ENCODE measurements around the gene DNAAF8.

DNA sequence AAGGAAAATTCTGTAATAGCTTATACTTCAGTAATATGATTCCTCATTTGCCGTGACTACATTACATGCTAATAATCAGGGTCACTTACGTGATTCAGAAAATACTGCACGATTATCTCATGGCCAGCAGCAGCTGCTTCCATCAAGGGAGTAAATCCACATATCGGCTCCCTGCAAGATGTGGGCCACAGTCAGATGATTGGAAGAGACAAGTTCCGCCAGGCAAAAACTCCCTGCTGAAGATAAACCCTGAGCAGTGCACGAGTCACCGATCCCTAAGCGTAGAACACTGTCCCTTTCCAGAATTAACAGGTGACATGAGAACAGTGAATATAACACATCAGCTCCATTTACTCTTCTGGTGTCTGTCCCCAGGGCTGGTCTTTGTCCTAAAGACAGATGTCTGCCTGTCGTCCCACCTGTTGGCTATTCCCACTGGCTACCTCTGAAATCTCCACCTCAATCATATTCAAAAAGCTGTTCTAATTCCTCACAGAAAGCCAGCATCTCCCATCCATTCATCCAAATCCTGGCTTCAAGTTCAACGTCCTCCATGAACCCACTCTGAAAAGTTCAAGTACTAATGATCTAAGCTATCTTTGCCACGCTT lies 9.6 kb upstream of the DNAAF8 start:
- TF ChIP-seq, protein P1, sequence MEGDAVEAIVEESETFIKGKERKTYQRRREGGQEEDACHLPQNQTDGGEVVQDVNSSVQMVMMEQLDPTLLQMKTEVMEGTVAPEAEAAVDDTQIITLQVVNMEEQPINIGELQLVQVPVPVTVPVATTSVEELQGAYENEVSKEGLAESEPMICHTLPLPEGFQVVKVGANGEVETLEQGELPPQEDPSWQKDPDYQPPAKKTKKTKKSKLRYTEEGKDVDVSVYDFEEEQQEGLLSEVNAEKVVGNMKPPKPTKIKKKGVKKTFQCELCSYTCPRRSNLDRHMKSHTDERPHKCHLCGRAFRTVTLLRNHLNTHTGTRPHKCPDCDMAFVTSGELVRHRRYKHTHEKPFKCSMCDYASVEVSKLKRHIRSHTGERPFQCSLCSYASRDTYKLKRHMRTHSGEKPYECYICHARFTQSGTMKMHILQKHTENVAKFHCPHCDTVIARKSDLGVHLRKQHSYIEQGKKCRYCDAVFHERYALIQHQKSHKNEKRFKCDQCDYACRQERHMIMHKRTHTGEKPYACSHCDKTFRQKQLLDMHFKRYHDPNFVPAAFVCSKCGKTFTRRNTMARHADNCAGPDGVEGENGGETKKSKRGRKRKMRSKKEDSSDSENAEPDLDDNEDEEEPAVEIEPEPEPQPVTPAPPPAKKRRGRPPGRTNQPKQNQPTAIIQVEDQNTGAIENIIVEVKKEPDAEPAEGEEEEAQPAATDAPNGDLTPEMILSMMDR (IDR thresholded peaks at IDR 0.05): no peak
- no peak for TF ChIP-seq TCF12 (IDR thresholded peaks at IDR 0.05)
- TF ChIP-seq, protein P2, sequence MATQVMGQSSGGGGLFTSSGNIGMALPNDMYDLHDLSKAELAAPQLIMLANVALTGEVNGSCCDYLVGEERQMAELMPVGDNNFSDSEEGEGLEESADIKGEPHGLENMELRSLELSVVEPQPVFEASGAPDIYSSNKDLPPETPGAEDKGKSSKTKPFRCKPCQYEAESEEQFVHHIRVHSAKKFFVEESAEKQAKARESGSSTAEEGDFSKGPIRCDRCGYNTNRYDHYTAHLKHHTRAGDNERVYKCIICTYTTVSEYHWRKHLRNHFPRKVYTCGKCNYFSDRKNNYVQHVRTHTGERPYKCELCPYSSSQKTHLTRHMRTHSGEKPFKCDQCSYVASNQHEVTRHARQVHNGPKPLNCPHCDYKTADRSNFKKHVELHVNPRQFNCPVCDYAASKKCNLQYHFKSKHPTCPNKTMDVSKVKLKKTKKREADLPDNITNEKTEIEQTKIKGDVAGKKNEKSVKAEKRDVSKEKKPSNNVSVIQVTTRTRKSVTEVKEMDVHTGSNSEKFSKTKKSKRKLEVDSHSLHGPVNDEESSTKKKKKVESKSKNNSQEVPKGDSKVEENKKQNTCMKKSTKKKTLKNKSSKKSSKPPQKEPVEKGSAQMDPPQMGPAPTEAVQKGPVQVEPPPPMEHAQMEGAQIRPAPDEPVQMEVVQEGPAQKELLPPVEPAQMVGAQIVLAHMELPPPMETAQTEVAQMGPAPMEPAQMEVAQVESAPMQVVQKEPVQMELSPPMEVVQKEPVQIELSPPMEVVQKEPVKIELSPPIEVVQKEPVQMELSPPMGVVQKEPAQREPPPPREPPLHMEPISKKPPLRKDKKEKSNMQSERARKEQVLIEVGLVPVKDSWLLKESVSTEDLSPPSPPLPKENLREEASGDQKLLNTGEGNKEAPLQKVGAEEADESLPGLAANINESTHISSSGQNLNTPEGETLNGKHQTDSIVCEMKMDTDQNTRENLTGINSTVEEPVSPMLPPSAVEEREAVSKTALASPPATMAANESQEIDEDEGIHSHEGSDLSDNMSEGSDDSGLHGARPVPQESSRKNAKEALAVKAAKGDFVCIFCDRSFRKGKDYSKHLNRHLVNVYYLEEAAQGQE (IDR thresholded peaks at IDR 0.05; ENCODE audit: low read depth, low read length): no peak
- TF ChIP-seq MEF2A (IDR thresholded peaks at IDR 0.05; ENCODE audit: borderline replicate concordance, low read depth): no peak
- TF ChIP-seq SIN3A (IDR thresholded peaks at IDR 0.05; ENCODE audit: borderline replicate concordance, low read depth, low read length): no peak
- no peak for TF ChIP-seq GABPA (IDR thresholded peaks at IDR 0.05; ENCODE audit: low read depth)
- no peak for TF ChIP-seq EP300 (IDR thresholded peaks at IDR 0.05; ENCODE audit: borderline replicate concordance in 1 of 2, low read depth in 1 of 2, low read length in 1 of 2)
- no peak for TF ChIP-seq POLR2AphosphoS5 (IDR thresholded peaks at IDR 0.05; ENCODE audit: low read depth, low read length)
- no peak for TF ChIP-seq EZH2phosphoT487 (IDR thresholded peaks at IDR 0.05; ENCODE audit: borderline replicate concordance, low read depth)
- TF ChIP-seq, protein P3, sequence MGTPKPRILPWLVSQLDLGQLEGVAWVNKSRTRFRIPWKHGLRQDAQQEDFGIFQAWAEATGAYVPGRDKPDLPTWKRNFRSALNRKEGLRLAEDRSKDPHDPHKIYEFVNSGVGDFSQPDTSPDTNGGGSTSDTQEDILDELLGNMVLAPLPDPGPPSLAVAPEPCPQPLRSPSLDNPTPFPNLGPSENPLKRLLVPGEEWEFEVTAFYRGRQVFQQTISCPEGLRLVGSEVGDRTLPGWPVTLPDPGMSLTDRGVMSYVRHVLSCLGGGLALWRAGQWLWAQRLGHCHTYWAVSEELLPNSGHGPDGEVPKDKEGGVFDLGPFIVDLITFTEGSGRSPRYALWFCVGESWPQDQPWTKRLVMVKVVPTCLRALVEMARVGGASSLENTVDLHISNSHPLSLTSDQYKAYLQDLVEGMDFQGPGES (IDR thresholded peaks at IDR 0.05; ENCODE audit: low read depth, low read length): no peak
- no peak for TF ChIP-seq TAF1 (IDR thresholded peaks at IDR 0.05; ENCODE audit: borderline replicate concordance, low read depth, low read length)
- TF ChIP-seq, protein P4, sequence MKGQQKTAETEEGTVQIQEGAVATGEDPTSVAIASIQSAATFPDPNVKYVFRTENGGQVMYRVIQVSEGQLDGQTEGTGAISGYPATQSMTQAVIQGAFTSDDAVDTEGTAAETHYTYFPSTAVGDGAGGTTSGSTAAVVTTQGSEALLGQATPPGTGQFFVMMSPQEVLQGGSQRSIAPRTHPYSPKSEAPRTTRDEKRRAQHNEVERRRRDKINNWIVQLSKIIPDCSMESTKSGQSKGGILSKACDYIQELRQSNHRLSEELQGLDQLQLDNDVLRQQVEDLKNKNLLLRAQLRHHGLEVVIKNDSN (IDR thresholded peaks at IDR 0.05; ENCODE audit: borderline replicate concordance, low read depth): no peak

Measured in SK-N-SH (cell line).